Activated naive CD8-positive, alpha-beta T cell treated with anti-CD3 and anti-CD28 coated beads for 36 hours (primary cell): ENCODE data around the gene TENT4A. TPM values are rescaled to one million over a fixed set of nuclear protein-coding genes. Genes with fewer than 3 reads are reported as not detected.
A peak's percentile ranks its signal among the peaks of the same experiment; 100 is the strongest.

Source experiments
- DNase-seq: peaks from one replicate; pipeline ENCODE4 v3.0.0; 2021
- H3K27ac Mint-ChIP-seq: one replicate; pipeline ENCODE4 v1.8.0; 2022; ENCODE audit warnings: mild to moderate bottlenecking, moderate library complexity, mixed read lengths
- H3K27me3 Mint-ChIP-seq: one replicate; pipeline ENCODE4 v1.8.0; 2022; ENCODE audit warnings: mild to moderate bottlenecking, mixed read lengths
- H3K36me3 Mint-ChIP-seq: one replicate; pipeline ENCODE4 v1.8.0; 2021; ENCODE audit warnings: mild to moderate bottlenecking, mixed read lengths
- H3K4me1 Mint-ChIP-seq: one replicate; pipeline ENCODE4 v1.8.0; 2021; ENCODE audit warnings: mixed read lengths
- H3K4me3 Mint-ChIP-seq: one replicate; pipeline ENCODE4 v1.8.0; 2022; ENCODE audit warnings: mild to moderate bottlenecking, moderate library complexity, mixed read lengths
- H3K9me3 Mint-ChIP-seq: one replicate; pipeline ENCODE4 v1.8.0; 2022; ENCODE audit warnings: mixed read lengths
- total RNA-seq, 2 experiments: library from RNA; stranded (reverse); gene quantifications; one replicate each; pipeline ENCODE4 v1.2.3, GENCODE V29; 2021

The TENT4A gene
- total RNA-seq, 2 experiments from 2014 or later, result 28.2 to 30.7 TPM

GRCh38 chr5:6755941-6756340, 42.7 kb downstream of the TENT4A start:
- no peaks in the 10 kb centered on the region for H3K27me3 Mint-ChIP-seq
- H3K4me1 Mint-ChIP-seq, result no peaks in the 10 kb centered on the region
- H3K4me3 Mint-ChIP-seq, result no peak overlapping the region
- DNase-seq, result no peak
- H3K27ac Mint-ChIP-seq, result no peak overlapping the region
- peaks cover 20% of the 10 kb centered on the region for H3K36me3 Mint-ChIP-seq
- H3K9me3 Mint-ChIP-seq, result peaks cover 2% of the 10 kb centered on the region

- H3K4me3 Mint-ChIP-seq, result no peak overlapping the region
These were observed 44.3 kb downstream of the TENT4A start for GRCh38 chr5:6757414-6757969.

GRCh38 chr5:6758236-6758635, 45.0 kb downstream of the TENT4A start:
- H3K27me3 Mint-ChIP-seq, result no peaks in the 10 kb centered on the region

More at GRCh38 chr5:6757414-6757969, 44.3 kb downstream of the TENT4A start:
- no peak overlapping the region for H3K27ac Mint-ChIP-seq
- no peaks in the 10 kb centered on the region for H3K27me3 Mint-ChIP-seq
- no peak for DNase-seq
- H3K9me3 Mint-ChIP-seq, result peaks cover 2% of the 10 kb centered on the region
- peaks cover 15% of the 10 kb centered on the region for H3K36me3 Mint-ChIP-seq
- no peaks in the 10 kb centered on the region for H3K4me1 Mint-ChIP-seq

GRCh38 chr5:6758706-6759105, 45.5 kb downstream of the TENT4A start:
- no peak overlapping the region for H3K27ac Mint-ChIP-seq
- H3K36me3 Mint-ChIP-seq, result peaks cover 12% of the 10 kb centered on the region
- peaks cover 2% of the 10 kb centered on the region for H3K9me3 Mint-ChIP-seq
- H3K27me3 Mint-ChIP-seq, result no peaks in the 10 kb centered on the region
- H3K4me3 Mint-ChIP-seq, result no peak overlapping the region
- no peaks in the 10 kb centered on the region for H3K4me1 Mint-ChIP-seq
- no peak for DNase-seq

More at GRCh38 chr5:6758236-6758635, 45.0 kb downstream of the TENT4A start:
- no peak for DNase-seq
- no peak overlapping the region for H3K27ac Mint-ChIP-seq
- H3K36me3 Mint-ChIP-seq, result peaks cover 12% of the 10 kb centered on the region
- H3K9me3 Mint-ChIP-seq, result peaks cover 2% of the 10 kb centered on the region
- H3K4me1 Mint-ChIP-seq, result no peaks in the 10 kb centered on the region
- H3K4me3 Mint-ChIP-seq, result no peak overlapping the region

- Mint-ChIP-seq H3K36me3 (peaks cover 9% of the 10 kb centered on the region), H3K4me1 (no peaks in the 10 kb centered on the region), H3K4me3 (no peak overlapping the region), H3K27ac (no peak overlapping the region), H3K27me3 (no peaks in the 10 kb centered on the region), H3K9me3 (peaks cover 2% of the 10 kb centered on the region)
- no peak for DNase-seq
These were observed 46.2 kb downstream of the TENT4A start for GRCh38 chr5:6759401-6759800.

GRCh38 chr5:6759983-6760382, 46.8 kb downstream of the TENT4A start:
- Mint-ChIP-seq H3K27ac (no peak overlapping the region), H3K4me1 (no peaks in the 10 kb centered on the region), H3K9me3 (peaks cover 2% of the 10 kb centered on the region), H3K36me3 (peaks cover 7% of the 10 kb centered on the region), H3K4me3 (no peak overlapping the region), H3K27me3 (no peaks in the 10 kb centered on the region)
- DNase-seq, result no peak

GRCh38 chr5:6760686-6761085, 47.5 kb downstream of the TENT4A start:
- no peak overlapping the region for H3K4me3 Mint-ChIP-seq
- H3K27me3 Mint-ChIP-seq, result no peaks in the 10 kb centered on the region
- H3K9me3 Mint-ChIP-seq, result peaks cover 2% of the 10 kb centered on the region
- no peak for DNase-seq
- no peak overlapping the region for H3K27ac Mint-ChIP-seq
- H3K4me1 Mint-ChIP-seq, result peaks cover 2% of the 10 kb centered on the region
- H3K36me3 Mint-ChIP-seq, result peaks cover 4% of the 10 kb centered on the region

DNA sequence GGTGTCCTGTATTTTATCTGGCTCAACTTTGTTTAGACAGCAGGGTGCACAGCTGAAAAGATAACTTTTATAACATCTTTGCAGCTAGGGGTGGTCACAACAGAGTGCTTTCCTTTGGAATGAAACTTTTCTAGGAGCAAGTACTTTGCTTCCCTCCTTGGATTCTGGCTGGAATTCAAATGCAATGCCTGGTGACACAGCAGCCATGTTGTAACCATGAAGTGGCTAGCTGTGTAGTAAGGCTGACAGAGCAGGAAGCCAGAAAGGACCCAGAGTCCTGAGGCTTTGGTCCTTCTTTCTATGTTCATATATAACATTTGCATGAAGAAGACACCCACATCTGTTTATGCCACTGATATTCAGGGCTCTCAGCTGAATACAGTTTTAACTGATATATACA, 48.1 kb downstream of the TENT4A start:
- peaks cover 2% of the 10 kb centered on the region for H3K9me3 Mint-ChIP-seq

GRCh38 chr5:6762116-6762515, 48.9 kb downstream of the TENT4A start:
- Mint-ChIP-seq H3K4me3 (no peak overlapping the region), H3K36me3 (peaks cover 1% of the 10 kb centered on the region), H3K9me3 (peaks cover 2% of the 10 kb centered on the region), H3K4me1 (peaks cover 9% of the 10 kb centered on the region), H3K27ac (no peak overlapping the region), H3K27me3 (no peaks in the 10 kb centered on the region)
- DNase-seq, result no peak

More for the DNA sequence above, 48.1 kb downstream of the TENT4A start:
- Mint-ChIP-seq H3K4me3 (no peak overlapping the region), H3K27me3 (no peaks in the 10 kb centered on the region), H3K27ac (no peak overlapping the region), H3K36me3 (peaks cover 1% of the 10 kb centered on the region), H3K4me1 (peaks cover 5% of the 10 kb centered on the region)
- no peak for DNase-seq

DNA sequence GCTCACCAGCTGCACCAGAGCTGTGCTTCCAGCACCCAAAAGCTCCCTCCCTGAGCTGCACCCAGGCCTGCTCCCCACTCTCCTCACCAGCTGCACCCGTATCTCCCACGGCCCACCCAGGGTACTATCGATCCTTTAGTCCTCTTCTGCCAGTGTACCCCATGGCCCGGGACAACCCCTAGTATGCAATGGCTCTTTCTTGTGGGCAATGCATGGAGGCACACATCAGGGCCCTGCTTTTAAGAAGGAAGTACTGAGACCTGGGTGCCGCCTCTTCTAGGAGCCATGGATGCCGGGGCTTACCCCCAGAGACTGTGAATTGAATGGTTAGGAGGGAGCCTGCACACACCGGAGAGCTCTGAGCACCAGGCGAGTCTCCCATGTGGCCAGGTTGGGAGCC, 49.5 kb downstream of the TENT4A start:
- peaks cover 9% of the 10 kb centered on the region for H3K4me1 Mint-ChIP-seq
- no peak overlapping the region for H3K27ac Mint-ChIP-seq
- no peak for DNase-seq
- no peak overlapping the region for H3K4me3 Mint-ChIP-seq
- H3K27me3 Mint-ChIP-seq, result no peaks in the 10 kb centered on the region
- H3K36me3 Mint-ChIP-seq, result peaks cover 1% of the 10 kb centered on the region
- H3K9me3 Mint-ChIP-seq, result peaks cover 2% of the 10 kb centered on the region

GRCh38 chr5:6763191-6763590, 50.0 kb downstream of the TENT4A start:
- Mint-ChIP-seq H3K9me3 (peaks cover 2% of the 10 kb centered on the region), H3K36me3 (peaks cover 1% of the 10 kb centered on the region), H3K27me3 (no peaks in the 10 kb centered on the region), H3K4me3 (no peak overlapping the region), H3K4me1 (peaks cover 9% of the 10 kb centered on the region), H3K27ac (no peak overlapping the region)
- DNase-seq, result no peak

DNA sequence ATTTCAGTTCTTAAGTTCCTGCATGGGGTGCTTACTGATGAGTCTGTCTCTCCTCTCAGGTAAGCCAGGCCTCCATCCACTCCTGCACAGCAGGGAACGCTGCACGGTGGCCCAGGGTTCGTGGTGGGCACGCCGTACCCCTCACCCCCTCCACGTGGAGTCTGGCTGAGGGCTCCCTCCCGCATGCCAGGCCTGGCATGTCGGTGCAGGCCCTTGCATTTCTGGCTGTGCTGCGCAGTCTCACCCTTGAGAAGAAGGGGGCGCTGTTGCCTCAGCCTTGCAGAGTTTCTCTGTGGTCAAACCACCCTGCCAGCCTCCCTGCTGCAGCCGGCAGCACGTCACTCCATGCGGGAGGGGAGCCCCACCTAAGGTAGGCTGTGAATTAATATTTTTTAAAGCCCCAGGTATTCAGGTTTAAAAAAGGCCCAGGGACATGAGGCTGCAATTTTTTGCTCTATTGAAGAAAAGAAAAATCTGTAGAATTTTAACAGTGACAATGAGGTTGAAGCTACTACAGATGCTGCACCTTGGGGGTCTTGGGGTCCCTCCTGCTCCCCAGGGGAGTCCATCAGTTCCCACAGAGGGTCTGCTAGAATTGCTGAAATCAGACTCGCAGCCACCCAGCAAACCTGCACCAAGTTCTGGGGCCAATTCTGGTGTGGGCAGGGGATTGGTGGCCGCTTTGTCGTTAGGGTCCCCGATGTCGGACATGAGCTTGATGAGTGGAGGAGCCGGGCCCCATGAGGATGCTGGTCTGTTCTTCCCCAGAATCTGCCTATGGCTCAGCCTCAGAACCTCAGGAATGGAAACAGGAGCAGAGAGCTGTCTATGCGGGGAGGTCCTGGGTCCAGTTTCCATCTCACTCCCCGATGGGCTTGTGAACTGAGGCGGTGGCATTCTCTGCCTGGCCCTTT, 52.6 kb downstream of the TENT4A start:
- peak; percentile 70 for DNase-seq
- Mint-ChIP-seq H3K27ac (no peak overlapping the region), H3K36me3 (no peaks in the 10 kb centered on the region)

GRCh38 chr5:6766604-6767093, 53.4 kb downstream of the TENT4A start:
- peak; percentile 48 for DNase-seq

More for the DNA sequence above, 52.6 kb downstream of the TENT4A start:
- Mint-ChIP-seq H3K9me3 (no peaks in the 10 kb centered on the region), H3K27me3 (no peaks in the 10 kb centered on the region), H3K4me3 (no peak overlapping the region), H3K4me1 (peaks cover 9% of the 10 kb centered on the region)

GRCh38 chr5:6767481-6768063, 54.3 kb downstream of the TENT4A start:
- no peak overlapping the region for H3K4me3 Mint-ChIP-seq
- H3K9me3 Mint-ChIP-seq, result no peaks in the 10 kb centered on the region
- no peak overlapping the region for H3K27ac Mint-ChIP-seq
- no peaks in the 10 kb centered on the region for H3K27me3 Mint-ChIP-seq
- H3K4me1 Mint-ChIP-seq, result peaks cover 9% of the 10 kb centered on the region
- H3K36me3 Mint-ChIP-seq, result no peaks in the 10 kb centered on the region
- DNase-seq, result no peak

More at GRCh38 chr5:6766604-6767093, 53.4 kb downstream of the TENT4A start:
- no peaks in the 10 kb centered on the region for H3K9me3 Mint-ChIP-seq
- H3K4me1 Mint-ChIP-seq, result peaks cover 9% of the 10 kb centered on the region
- no peaks in the 10 kb centered on the region for H3K27me3 Mint-ChIP-seq
- H3K4me3 Mint-ChIP-seq, result no peak overlapping the region
- H3K27ac Mint-ChIP-seq, result no peak overlapping the region
- no peaks in the 10 kb centered on the region for H3K36me3 Mint-ChIP-seq

DNA sequence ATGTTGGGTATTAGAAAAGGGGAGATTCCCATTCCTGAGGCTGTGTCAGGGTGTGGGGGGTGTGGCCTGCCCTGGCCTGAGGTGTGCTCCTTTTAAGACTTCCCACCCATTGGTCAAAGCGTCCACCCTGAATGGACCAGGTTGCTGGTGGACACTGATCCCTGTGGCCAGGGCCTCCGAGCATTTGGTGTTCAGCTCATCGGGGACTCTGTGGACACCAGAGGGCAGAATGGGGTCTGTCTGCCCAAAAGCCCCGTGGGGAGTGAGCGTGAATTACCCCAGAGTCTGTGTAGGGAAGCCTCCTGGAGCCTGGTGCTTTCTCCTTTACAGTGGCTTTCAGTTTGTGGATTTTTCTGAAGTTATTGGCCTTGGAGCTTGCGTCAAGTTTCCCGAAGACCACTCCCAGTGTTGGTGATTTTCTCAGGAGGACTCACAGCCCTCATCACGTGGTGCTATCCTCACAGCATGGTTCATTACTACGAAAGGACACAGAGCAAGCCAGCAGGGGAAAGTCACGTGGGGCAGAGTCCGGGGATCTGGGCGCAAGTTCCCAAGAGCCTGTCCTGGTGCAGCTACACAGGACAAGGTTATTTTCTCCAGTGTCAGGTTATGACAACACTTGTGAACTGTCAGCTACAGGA, 55.5 kb downstream of the TENT4A start:
- Mint-ChIP-seq H3K36me3 (no peaks in the 10 kb centered on the region), H3K4me3 (no peak overlapping the region), H3K9me3 (no peaks in the 10 kb centered on the region), H3K4me1 (peaks cover 9% of the 10 kb centered on the region), H3K27me3 (peaks cover 3% of the 10 kb centered on the region), H3K27ac (no peak overlapping the region)
- DNase-seq, result no peak
